Measurements from ENCODE around the gene KLHL29.

The KLHL29 gene

GRCh38 chr2:23435250-23436035 is 50.5 kb downstream of the KLHL29 start:
- Histone ChIP-seq H3K27me3 (replicated peaks; ENCODE audit: insufficient read depth, low read length) (no peaks in the 10 kb centered on the region), H2AFZ (ENCODE audit: low read length) (no peak overlapping the region), H3K27ac (ENCODE audit: low read length) (no peak overlapping the region), H4K20me1 (ENCODE audit: insufficient read depth, low read length) (no peaks in the 10 kb centered on the region), H3K9me3 (replicated peaks; ENCODE audit: insufficient read depth, low read length) (no peaks in the 10 kb centered on the region), H3K36me3 (replicated peaks; ENCODE audit: insufficient read depth, low read length) (no peaks in the 10 kb centered on the region), H3K9me2 (replicated peaks; ENCODE audit: insufficient read depth, low read length) (no peaks in the 10 kb centered on the region), H3K79me2 (ENCODE audit: low read length) (no peaks in the 10 kb centered on the region), H3K9ac (ENCODE audit: low read length) (no peak overlapping the region), H3F3A (ENCODE audit: insufficient read depth, low read length) (no peaks in the 10 kb centered on the region), H3K4me1 (ENCODE audit: low read length) (no peaks in the 10 kb centered on the region), H3K4me3 (ENCODE audit: low read length) (no peak overlapping the region), H3K4me2 (ENCODE audit: low read depth, low read length) (no peak overlapping the region)
- no peak for TF ChIP-seq CTCF (IDR thresholded peaks at IDR 0.05; ENCODE audit: low read length)
- no peak for TF ChIP-seq EZH2 (optimal IDR thresholded peaks at IDR 0.05; ENCODE audit: low read depth, low read length)
- no peak for TF ChIP-seq EZH2phosphoT487 (IDR thresholded peaks at IDR 0.05; ENCODE audit: low read length)
- no peak for DNase-seq

- Histone ChIP-seq H2AFZ (ENCODE audit: low read length) (no peak overlapping the region), H3F3A (ENCODE audit: insufficient read depth, low read length) (no peaks in the 10 kb centered on the region), H3K36me3 (replicated peaks; ENCODE audit: insufficient read depth, low read length) (no peaks in the 10 kb centered on the region), H3K9me3 (replicated peaks; ENCODE audit: insufficient read depth, low read length) (no peaks in the 10 kb centered on the region), H3K9ac (ENCODE audit: low read length) (no peak overlapping the region), H3K27ac (ENCODE audit: low read length) (no peak overlapping the region), H3K4me1 (ENCODE audit: low read length) (no peaks in the 10 kb centered on the region), H3K4me2 (ENCODE audit: low read depth, low read length) (no peak overlapping the region), H4K20me1 (ENCODE audit: insufficient read depth, low read length) (no peaks in the 10 kb centered on the region), H3K79me2 (ENCODE audit: low read length) (no peaks in the 10 kb centered on the region), H3K9me2 (replicated peaks; ENCODE audit: insufficient read depth, low read length) (no peaks in the 10 kb centered on the region), H3K27me3 (replicated peaks; ENCODE audit: insufficient read depth, low read length) (no peaks in the 10 kb centered on the region), H3K4me3 (ENCODE audit: low read length) (no peak overlapping the region)
- no peak for TF ChIP-seq CTCF (IDR thresholded peaks at IDR 0.05; ENCODE audit: low read length)
- TF ChIP-seq EZH2 (optimal IDR thresholded peaks at IDR 0.05; ENCODE audit: low read depth, low read length) = no peak
- TF ChIP-seq EZH2phosphoT487 (IDR thresholded peaks at IDR 0.05; ENCODE audit: low read length) = no peak
- no peak for DNase-seq
Measured at GRCh38 chr2:23436346-23437098, 51.5 kb downstream of the KLHL29 start.

GRCh38 chr2:23441414-23441813 is 56.4 kb downstream of the KLHL29 start:
- no peaks in the 10 kb centered on the region for H4K20me1 ChIP-seq (ENCODE audit: insufficient read depth, low read length)
- no peaks in the 10 kb centered on the region for H3K36me3 ChIP-seq (replicated peaks; ENCODE audit: insufficient read depth, low read length)
- no peak for TF ChIP-seq EZH2 (optimal IDR thresholded peaks at IDR 0.05; ENCODE audit: low read depth, low read length)
- TF ChIP-seq EZH2phosphoT487 (IDR thresholded peaks at IDR 0.05; ENCODE audit: low read length) = no peak
- TF ChIP-seq CTCF (IDR thresholded peaks at IDR 0.05; ENCODE audit: low read length) = no peak
- no peaks in the 10 kb centered on the region for H3K9me3 ChIP-seq (replicated peaks; ENCODE audit: insufficient read depth, low read length)
- no peak overlapping the region for H3K27ac ChIP-seq (ENCODE audit: low read length)
- no peak for DNase-seq
- H3K4me3 ChIP-seq (ENCODE audit: low read length) = no peak overlapping the region
- no peak overlapping the region for H2AFZ ChIP-seq (ENCODE audit: low read length)
- no peak overlapping the region for H3K9ac ChIP-seq (ENCODE audit: low read length)
- H3K9me2 ChIP-seq (replicated peaks; ENCODE audit: insufficient read depth, low read length) = no peaks in the 10 kb centered on the region
- H3K4me1 ChIP-seq (ENCODE audit: low read length) = no peaks in the 10 kb centered on the region
- no peaks in the 10 kb centered on the region for H3K79me2 ChIP-seq (ENCODE audit: low read length)
- no peaks in the 10 kb centered on the region for H3K27me3 ChIP-seq (replicated peaks; ENCODE audit: insufficient read depth, low read length)
- no peak overlapping the region for H3K4me2 ChIP-seq (ENCODE audit: low read depth, low read length)
- H3F3A ChIP-seq (ENCODE audit: insufficient read depth, low read length) = no peaks in the 10 kb centered on the region
